Panc1 (cell line): ENCODE measurements around the gene DIAPH1.

Source experiments
- POLR2AphosphoS5 ChIP-seq: IDR thresholded peaks from 2 replicates; pipeline ENCODE4 v1.6.1; 2012; ENCODE audit warnings: mild to moderate bottlenecking, low read depth, low read length, moderate library complexity
- SIN3A ChIP-seq: IDR thresholded peaks from 2 replicates; pipeline ENCODE4 v1.6.1; 2012; ENCODE audit warnings: low read depth, mild to moderate bottlenecking, low read length, moderate library complexity, borderline replicate concordance; ENCODE audit not compliant: insufficient read depth
- TCF7L2 ChIP-seq: IDR thresholded peaks from 2 replicates; pipeline ENCODE4 v1.6.1; 2011; ENCODE audit warnings: mild to moderate bottlenecking, low read depth, low read length, inconsistent platforms
- TF ChIP-seq, protein P1 (sequence below): fragments of 450-650 bp; IDR thresholded peaks from 2 replicates; pipeline ENCODE4 v1.5.1; 2017; ENCODE audit warnings: mild to moderate bottlenecking
- TF ChIP-seq, protein P2 (sequence below), 2 experiments: IDR thresholded peaks; 2 replicates each; pipeline ENCODE4 v1.6.1; 2011 to 2012; ENCODE audit warnings: low read depth in 2 of 2, control low read depth in 1 of 2, low read length in 1 of 2, mild to moderate bottlenecking in 1 of 2, moderate library complexity in 1 of 2; ENCODE audit not compliant: insufficient read depth in 1 of 2

DNA sequence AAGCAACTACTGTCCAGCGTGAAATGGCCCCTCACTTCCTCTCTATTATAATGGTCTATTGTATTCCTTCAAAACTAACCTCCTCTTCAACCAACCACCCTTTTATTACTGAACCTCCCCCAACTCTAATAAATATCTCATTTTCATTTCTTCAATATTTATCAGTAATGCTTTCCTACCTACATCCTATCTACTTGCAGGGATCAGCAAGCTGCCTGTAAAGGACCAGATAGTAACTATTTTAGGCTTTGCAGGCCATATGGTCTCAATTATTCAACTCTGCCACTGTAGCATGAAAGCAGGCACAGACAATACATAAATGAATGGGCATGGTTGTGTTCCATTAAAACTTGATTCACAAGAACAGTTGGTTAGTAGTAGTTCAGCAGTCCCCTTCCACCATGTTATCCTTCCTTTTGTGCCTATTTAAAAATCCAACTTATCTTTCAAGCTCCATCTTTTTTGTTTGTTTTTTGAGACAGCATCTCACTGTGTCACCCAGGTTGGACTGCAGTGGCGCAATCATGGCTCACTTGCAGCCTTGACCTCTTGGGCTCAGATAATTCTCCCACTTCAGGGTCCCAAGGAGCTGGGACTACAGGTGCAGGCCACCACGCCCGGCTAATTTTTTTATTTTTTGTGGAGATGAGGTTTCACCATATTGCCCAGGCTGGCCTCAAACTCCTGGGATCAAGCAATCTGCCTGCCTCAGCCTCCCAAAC is 84.1 kb downstream of the DIAPH1 start:
- TF ChIP-seq, protein P1, sequence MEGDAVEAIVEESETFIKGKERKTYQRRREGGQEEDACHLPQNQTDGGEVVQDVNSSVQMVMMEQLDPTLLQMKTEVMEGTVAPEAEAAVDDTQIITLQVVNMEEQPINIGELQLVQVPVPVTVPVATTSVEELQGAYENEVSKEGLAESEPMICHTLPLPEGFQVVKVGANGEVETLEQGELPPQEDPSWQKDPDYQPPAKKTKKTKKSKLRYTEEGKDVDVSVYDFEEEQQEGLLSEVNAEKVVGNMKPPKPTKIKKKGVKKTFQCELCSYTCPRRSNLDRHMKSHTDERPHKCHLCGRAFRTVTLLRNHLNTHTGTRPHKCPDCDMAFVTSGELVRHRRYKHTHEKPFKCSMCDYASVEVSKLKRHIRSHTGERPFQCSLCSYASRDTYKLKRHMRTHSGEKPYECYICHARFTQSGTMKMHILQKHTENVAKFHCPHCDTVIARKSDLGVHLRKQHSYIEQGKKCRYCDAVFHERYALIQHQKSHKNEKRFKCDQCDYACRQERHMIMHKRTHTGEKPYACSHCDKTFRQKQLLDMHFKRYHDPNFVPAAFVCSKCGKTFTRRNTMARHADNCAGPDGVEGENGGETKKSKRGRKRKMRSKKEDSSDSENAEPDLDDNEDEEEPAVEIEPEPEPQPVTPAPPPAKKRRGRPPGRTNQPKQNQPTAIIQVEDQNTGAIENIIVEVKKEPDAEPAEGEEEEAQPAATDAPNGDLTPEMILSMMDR, result no peak
- TF ChIP-seq POLR2AphosphoS5 (no peak), SIN3A (no peak), TCF7L2 (no peak)
- TF ChIP-seq, protein P2, sequence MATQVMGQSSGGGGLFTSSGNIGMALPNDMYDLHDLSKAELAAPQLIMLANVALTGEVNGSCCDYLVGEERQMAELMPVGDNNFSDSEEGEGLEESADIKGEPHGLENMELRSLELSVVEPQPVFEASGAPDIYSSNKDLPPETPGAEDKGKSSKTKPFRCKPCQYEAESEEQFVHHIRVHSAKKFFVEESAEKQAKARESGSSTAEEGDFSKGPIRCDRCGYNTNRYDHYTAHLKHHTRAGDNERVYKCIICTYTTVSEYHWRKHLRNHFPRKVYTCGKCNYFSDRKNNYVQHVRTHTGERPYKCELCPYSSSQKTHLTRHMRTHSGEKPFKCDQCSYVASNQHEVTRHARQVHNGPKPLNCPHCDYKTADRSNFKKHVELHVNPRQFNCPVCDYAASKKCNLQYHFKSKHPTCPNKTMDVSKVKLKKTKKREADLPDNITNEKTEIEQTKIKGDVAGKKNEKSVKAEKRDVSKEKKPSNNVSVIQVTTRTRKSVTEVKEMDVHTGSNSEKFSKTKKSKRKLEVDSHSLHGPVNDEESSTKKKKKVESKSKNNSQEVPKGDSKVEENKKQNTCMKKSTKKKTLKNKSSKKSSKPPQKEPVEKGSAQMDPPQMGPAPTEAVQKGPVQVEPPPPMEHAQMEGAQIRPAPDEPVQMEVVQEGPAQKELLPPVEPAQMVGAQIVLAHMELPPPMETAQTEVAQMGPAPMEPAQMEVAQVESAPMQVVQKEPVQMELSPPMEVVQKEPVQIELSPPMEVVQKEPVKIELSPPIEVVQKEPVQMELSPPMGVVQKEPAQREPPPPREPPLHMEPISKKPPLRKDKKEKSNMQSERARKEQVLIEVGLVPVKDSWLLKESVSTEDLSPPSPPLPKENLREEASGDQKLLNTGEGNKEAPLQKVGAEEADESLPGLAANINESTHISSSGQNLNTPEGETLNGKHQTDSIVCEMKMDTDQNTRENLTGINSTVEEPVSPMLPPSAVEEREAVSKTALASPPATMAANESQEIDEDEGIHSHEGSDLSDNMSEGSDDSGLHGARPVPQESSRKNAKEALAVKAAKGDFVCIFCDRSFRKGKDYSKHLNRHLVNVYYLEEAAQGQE (IDR thresholded peaks at IDR 0.05; ENCODE audit: insufficient read depth in 1 of 2, low read depth in 2 of 2, low read length in 1 of 2), result no peak
